Myometrial cell (primary cell): ENCODE data around the gene USP17L26. TPM values are rescaled to one million over a fixed set of nuclear protein-coding genes. Genes with fewer than 3 reads are reported as not detected.

Source experiments
- total RNA-seq: library from RNA; depleted of rRNA; stranded (reverse); fragments of >200 nt; gene quantifications from 2 replicates; pipeline ENCODE4 v1.2.3, GENCODE V29; 2015

The USP17L26 gene, protein sequence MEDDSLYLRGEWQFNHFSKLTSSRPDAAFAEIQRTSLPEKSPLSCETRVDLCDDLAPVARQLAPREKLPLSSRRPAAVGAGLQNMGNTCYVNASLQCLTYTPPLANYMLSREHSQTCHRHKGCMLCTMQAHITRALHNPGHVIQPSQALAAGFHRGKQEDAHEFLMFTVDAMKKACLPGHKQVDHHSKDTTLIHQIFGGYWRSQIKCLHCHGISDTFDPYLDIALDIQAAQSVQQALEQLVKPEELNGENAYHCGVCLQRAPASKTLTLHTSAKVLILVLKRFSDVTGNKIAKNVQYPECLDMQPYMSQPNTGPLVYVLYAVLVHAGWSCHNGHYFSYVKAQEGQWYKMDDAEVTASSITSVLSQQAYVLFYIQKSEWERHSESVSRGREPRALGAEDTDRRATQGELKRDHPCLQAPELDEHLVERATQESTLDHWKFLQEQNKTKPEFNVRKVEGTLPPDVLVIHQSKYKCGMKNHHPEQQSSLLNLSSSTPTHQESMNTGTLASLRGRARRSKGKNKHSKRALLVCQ
- total RNA-seq = not detected in 2 replicates

GRCh38 chr4:9334358-9334757 is at the start of gene USP17L26:
Gene USP17L26, plus strand, starts transcription at chr4:9334658. Its CDS starts 0 bp downstream, at chr4:9334658.

GRCh38 chr4:9324865-9325264 is 9.6 kb upstream of the USP17L26 start, which contains the start of gene USP17L24:
Gene USP17L24, plus strand, starts transcription at chr4:9325165. Its CDS starts 0 bp downstream, at chr4:9325165.

DNA sequence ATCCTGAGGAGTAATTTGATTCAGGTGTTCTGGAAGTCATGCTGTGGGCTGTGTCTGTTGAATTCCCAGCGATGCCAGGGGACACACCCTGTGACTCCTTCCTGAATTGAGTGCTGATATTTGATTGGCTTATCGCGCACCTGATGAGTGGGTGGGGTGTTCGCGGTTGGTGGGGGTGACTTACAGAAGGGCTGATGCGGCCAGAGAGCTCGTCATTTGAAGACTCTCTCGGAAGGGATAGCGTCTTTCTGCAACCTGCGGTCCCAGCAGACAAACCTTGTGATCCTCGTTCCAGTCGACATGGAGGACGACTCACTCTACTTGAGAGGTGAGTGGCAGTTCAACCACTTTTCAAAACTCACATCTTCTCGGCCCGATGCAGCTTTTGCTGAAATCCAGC is 4.8 kb upstream of the USP17L26 start, which contains the start of gene USP17L25:
Gene USP17L25, plus strand, starts transcription at position 301 of the 400 bp plus-strand sequence. Its CDS starts 0 bp downstream, at position 301.

GRCh38 chr4:9339103-9339502 is 4.6 kb downstream of the USP17L26 start, which contains the start of gene USP17L5:
Gene USP17L5, plus strand, starts transcription at chr4:9339403. Its CDS starts 0 bp downstream, at chr4:9339403.

DNA sequence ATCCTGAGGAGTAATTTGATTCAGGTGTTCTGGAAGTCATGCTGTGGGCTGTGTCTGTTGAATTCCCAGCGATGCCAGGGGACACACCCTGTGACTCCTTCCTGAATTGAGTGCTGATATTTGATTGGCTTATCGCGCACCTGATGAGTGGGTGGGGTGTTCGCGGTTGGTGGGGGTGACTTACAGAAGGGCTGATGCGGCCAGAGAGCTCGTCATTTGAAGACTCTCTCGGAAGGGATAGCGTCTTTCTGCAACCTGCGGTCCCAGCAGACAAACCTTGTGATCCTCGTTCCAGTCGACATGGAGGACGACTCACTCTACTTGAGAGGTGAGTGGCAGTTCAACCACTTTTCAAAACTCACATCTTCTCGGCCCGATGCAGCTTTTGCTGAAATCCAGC is 9.4 kb downstream of the USP17L26 start, which contains the start of gene USP17L27:
Gene USP17L27, plus strand, starts transcription at position 301 of the 400 bp plus-strand sequence. Its CDS starts 0 bp downstream, at position 301.

DNA sequence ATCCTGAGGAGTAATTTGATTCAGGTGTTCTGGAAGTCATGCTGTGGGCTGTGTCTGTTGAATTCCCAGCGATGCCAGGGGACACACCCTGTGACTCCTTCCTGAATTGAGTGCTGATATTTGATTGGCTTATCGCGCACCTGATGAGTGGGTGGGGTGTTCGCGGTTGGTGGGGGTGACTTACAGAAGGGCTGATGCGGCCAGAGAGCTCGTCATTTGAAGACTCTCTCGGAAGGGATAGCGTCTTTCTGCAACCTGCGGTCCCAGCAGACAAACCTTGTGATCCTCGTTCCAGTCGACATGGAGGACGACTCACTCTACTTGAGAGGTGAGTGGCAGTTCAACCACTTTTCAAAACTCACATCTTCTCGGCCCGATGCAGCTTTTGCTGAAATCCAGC is 14.1 kb downstream of the USP17L26 start, which contains the start of gene USP17L28:
Gene USP17L28, plus strand, starts transcription at position 301 of the 400 bp plus-strand sequence. Its CDS starts 0 bp downstream, at position 301.

GRCh38 chr4:9353338-9353737 is 18.9 kb downstream of the USP17L26 start, which contains the start of gene USP17L29:
Gene USP17L29, plus strand, starts transcription at chr4:9353638. Its CDS starts 0 bp downstream, at chr4:9353638.

GRCh38 chr4:9362829-9363228 is 28.4 kb downstream of the USP17L26 start, which contains the start of gene USP17L30:
Gene USP17L30, plus strand, starts transcription at chr4:9363129. Its CDS starts 0 bp downstream, at chr4:9363129.

Other genes with a start within 250 kb of the USP17L26 start
- not detected in 2 replicates for gene FAM90A26, start 164.2 kb upstream of the USP17L26 start, total RNA-seq
- not detected in 2 replicates for gene USP17L10, start 124.0 kb upstream of the USP17L26 start, total RNA-seq
- not detected in 2 replicates for gene USP17L11, start 119.3 kb upstream of the USP17L26 start, total RNA-seq
- gene USP17L12, start 114.5 kb upstream of the USP17L26 start, total RNA-seq = not detected in 2 replicates
- not detected in 2 replicates for gene USP17L13, start 109.8 kb upstream of the USP17L26 start, total RNA-seq
- gene USP17L15, start 100.3 kb upstream of the USP17L26 start, total RNA-seq = not detected in 2 replicates
- not detected in 2 replicates for gene USP17L17, start 90.8 kb upstream of the USP17L26 start, total RNA-seq
- gene USP17L18, start 86.0 kb upstream of the USP17L26 start, total RNA-seq = not detected in 2 replicates
- not detected in 2 replicates for gene USP17L19, start 81.3 kb upstream of the USP17L26 start, total RNA-seq
- not detected in 2 replicates for gene USP17L20, start 76.5 kb upstream of the USP17L26 start, total RNA-seq
- not detected in 2 replicates for gene USP17L21, start 71.8 kb upstream of the USP17L26 start, total RNA-seq
- not detected in 2 replicates for gene USP17L22, start 67.0 kb upstream of the USP17L26 start, total RNA-seq
- not detected in 2 replicates for gene USP17L24, start 9.5 kb upstream of the USP17L26 start, total RNA-seq
- not detected in 2 replicates for gene USP17L25, start 4.7 kb upstream of the USP17L26 start, total RNA-seq
- not detected in 2 replicates for gene USP17L5, start 4.7 kb downstream of the USP17L26 start, total RNA-seq
- gene USP17L27, start 9.5 kb downstream of the USP17L26 start, total RNA-seq = not detected in 2 replicates
- gene USP17L28, start 14.2 kb downstream of the USP17L26 start, total RNA-seq = not detected in 2 replicates
- gene USP17L29, start 19.0 kb downstream of the USP17L26 start, total RNA-seq = not detected in 2 replicates
- gene USP17L30, start 28.5 kb downstream of the USP17L26 start, total RNA-seq = not detected in 2 replicates
- not detected in 2 replicates for gene DEFB131A, start 109.8 kb downstream of the USP17L26 start, total RNA-seq